SK-N-SH treated with all-trans-retinoic acid at 6 μM for 48 hours (cell line): ENCODE results near the gene SURF4.
"Not testable (repeated sequence)": the region's sequence is repeated elsewhere in the genome, so short reads cannot be mapped to it uniquely, and the experiment has no call there.

ENCODE experiments used
- ATAC-seq: fragments of 200-7000 bp; cut with Tn5 transposase; 3 replicates; pipeline ENCODE4 v1.9.1; 2020; ENCODE audit warnings: mild to moderate bottlenecking, moderate library complexity
- ARNTL ChIP-seq: fragments of 450-650 bp; formaldehyde crosslinking; IDR thresholded peaks from 2 replicates; pipeline ENCODE4 v1.5.0; 2020; ENCODE audit warnings: low read depth, mild to moderate bottlenecking, moderate library complexity, borderline replicate concordance
- BACH2 ChIP-seq: fragments of 250-450 bp; sonication (Bioruptor Pico); IDR thresholded peaks from 2 replicates; pipeline ENCODE4 v1.9.0; 2021; ENCODE audit warnings: mild to moderate bottlenecking, borderline replicate concordance
- CREB5 ChIP-seq: fragments of 250-450 bp; sonication (Bioruptor Pico); IDR thresholded peaks from 2 replicates; pipeline ENCODE4 v1.5.1; 2020; ENCODE audit warnings: low read depth, mild to moderate bottlenecking, moderate library complexity
- CSDC2 ChIP-seq: fragments of 250-450 bp; sonication (Bioruptor Pico); IDR thresholded peaks from 2 replicates; pipeline ENCODE4 v1.5.0; 2020; ENCODE audit warnings: mild to moderate bottlenecking, moderate library complexity
- CSRNP3 ChIP-seq: fragments of 250-450 bp; sonication (Bioruptor Pico); IDR thresholded peaks from 2 replicates; pipeline ENCODE4 v1.5.1; 2021; ENCODE audit warnings: mild to moderate bottlenecking, moderate library complexity
- ISL1 ChIP-seq: fragments of 250-450 bp; sonication (Bioruptor Pico); IDR thresholded peaks from 2 replicates; pipeline ENCODE4 v2.1.2; 2022; ENCODE audit warnings: mild to moderate bottlenecking, moderate library complexity
- OSR1 ChIP-seq: fragments of 250-450 bp; sonication (Bioruptor Pico); IDR thresholded peaks from 2 replicates; pipeline ENCODE4 v1.8.0; 2022; ENCODE audit warnings: moderate library complexity, mild to moderate bottlenecking, inconsistent platforms
- PATZ1 ChIP-seq: fragments of 250-450 bp; sonication (Bioruptor Pico); IDR thresholded peaks from 2 replicates; pipeline ENCODE4 v1.8.0; 2020; ENCODE audit warnings: mild to moderate bottlenecking, moderate library complexity, borderline replicate concordance
- POU6F1 ChIP-seq: fragments of 250-450 bp; sonication (Bioruptor Pico); IDR thresholded peaks from 2 replicates; pipeline ENCODE4 v1.8.0; 2021; ENCODE audit warnings: low read depth, mild to moderate bottlenecking, moderate library complexity, borderline replicate concordance
- PPARA ChIP-seq: fragments of 250-450 bp; sonication (Bioruptor Pico); IDR thresholded peaks from 2 replicates; pipeline ENCODE4 v1.5.0; 2020; ENCODE audit warnings: mild to moderate bottlenecking, borderline replicate concordance
- RARB ChIP-seq: fragments of 250-450 bp; sonication (Bioruptor Pico); IDR thresholded peaks from 2 replicates; pipeline ENCODE4 v1.8.0; 2021; ENCODE audit warnings: mild to moderate bottlenecking, moderate library complexity
- SNAI2 ChIP-seq: fragments of 250-450 bp; sonication (Bioruptor Pico); IDR thresholded peaks from 2 replicates; pipeline ENCODE4 v1.5.0; 2020; ENCODE audit warnings: mild to moderate bottlenecking, moderate library complexity
- TOX ChIP-seq: fragments of 250-450 bp; sonication (Bioruptor Pico); IDR thresholded peaks from 2 replicates; pipeline ENCODE4 v1.8.0; 2021; ENCODE audit warnings: mild to moderate bottlenecking, moderate library complexity, borderline replicate concordance
- TSHZ2 ChIP-seq: fragments of 250-450 bp; sonication (Bioruptor Pico); IDR thresholded peaks from 2 replicates; pipeline ENCODE4 v1.5.0; 2020; ENCODE audit warnings: mild to moderate bottlenecking, moderate library complexity
- ZC3H10 ChIP-seq: fragments of 250-450 bp; sonication (Bioruptor Pico); IDR thresholded peaks from 2 replicates; pipeline ENCODE4 v1.5.1; 2021; ENCODE audit warnings: mild to moderate bottlenecking, moderate library complexity
- ZFP3 ChIP-seq: fragments of 250-450 bp; sonication (Bioruptor Pico); IDR thresholded peaks from 2 replicates; pipeline ENCODE4 v1.5.0; 2020; ENCODE audit warnings: mild to moderate bottlenecking, moderate library complexity
- ZFP30 ChIP-seq: fragments of 450-650 bp; formaldehyde crosslinking; IDR thresholded peaks from 2 replicates; pipeline ENCODE4 v1.5.0; 2022; ENCODE audit warnings: mild to moderate bottlenecking, moderate library complexity
- ZNF70 ChIP-seq: fragments of 450-650 bp; formaldehyde crosslinking; IDR thresholded peaks from 2 replicates; pipeline ENCODE4 v1.5.0; 2020; ENCODE audit warnings: mild to moderate bottlenecking, moderate library complexity
- ZNF8 ChIP-seq: fragments of 450-650 bp; formaldehyde crosslinking; IDR thresholded peaks from 2 replicates; pipeline ENCODE4 v1.5.0; 2020; ENCODE audit warnings: mild to moderate bottlenecking, moderate library complexity

SURF4 gene

GRCh38 chr9:133393399-133393798 lies 17.5 kb upstream of the SURF4 start:
- no peak for TF ChIP-seq TOX (CRISPR knock-in tag)
- no peak for TF ChIP-seq ISL1
- no peak for TF ChIP-seq CREB5 (CRISPR knock-in tag)
- no peak for TF ChIP-seq CSDC2
- TF ChIP-seq CSRNP3 (CRISPR knock-in tag), result no peak
- TF ChIP-seq ZFP3 (CRISPR knock-in tag), result no peak
- no peak for TF ChIP-seq ZNF8 (CRISPR knock-in tag)
- TF ChIP-seq ZNF70 (CRISPR knock-in tag), result no peak
- no peak for TF ChIP-seq OSR1
- no peak for TF ChIP-seq PATZ1 (CRISPR knock-in tag)
- no peak for TF ChIP-seq ZFP30 (CRISPR knock-in tag)
- TF ChIP-seq RARB (CRISPR knock-in tag), result no peak
- no peak for TF ChIP-seq POU6F1 (CRISPR knock-in tag)
- no peak for TF ChIP-seq SNAI2 (CRISPR knock-in tag)
- no peak for TF ChIP-seq ZC3H10 (CRISPR knock-in tag)
- TF ChIP-seq TSHZ2 (CRISPR knock-in tag), result no peak
- TF ChIP-seq PPARA (CRISPR knock-in tag), result no peak
- TF ChIP-seq ARNTL (CRISPR knock-in tag), result no peak
- ATAC-seq, result no peak

GRCh38 chr9:133392308-133392707 lies 16.4 kb upstream of the SURF4 start:
- not testable (repeated sequence) for ATAC-seq

- ATAC-seq, result not testable (repeated sequence)
These were observed 15.6 kb upstream of the SURF4 start for GRCh38 chr9:133391449-133391848.

GRCh38 chr9:133390713-133391112 lies 14.9 kb upstream of the SURF4 start:
- no peak for ATAC-seq
- no peak for TF ChIP-seq CSRNP3 (CRISPR knock-in tag)
- TF ChIP-seq ARNTL (CRISPR knock-in tag), result no peak
- no peak for TF ChIP-seq TSHZ2 (CRISPR knock-in tag)
- TF ChIP-seq ZFP30 (CRISPR knock-in tag), result no peak
- TF ChIP-seq TOX (CRISPR knock-in tag), result no peak
- TF ChIP-seq ISL1, result no peak
- no peak for TF ChIP-seq POU6F1 (CRISPR knock-in tag)
- TF ChIP-seq ZNF8 (CRISPR knock-in tag), result no peak
- no peak for TF ChIP-seq SNAI2 (CRISPR knock-in tag)
- TF ChIP-seq ZC3H10 (CRISPR knock-in tag), result no peak
- TF ChIP-seq ZNF70 (CRISPR knock-in tag), result no peak
- no peak for TF ChIP-seq BACH2 (CRISPR knock-in tag)
